ENCODE measurements around the gene ODC1.

Gene ODC1

GRCh38 chr2:10400568-10400977 lies 47.6 kb downstream of the ODC1 start:
- DNase-seq (ENCODE audit: low read depth in 3 of 3), result peak in 1 of 3 experiments; percentile 71

DNA sequence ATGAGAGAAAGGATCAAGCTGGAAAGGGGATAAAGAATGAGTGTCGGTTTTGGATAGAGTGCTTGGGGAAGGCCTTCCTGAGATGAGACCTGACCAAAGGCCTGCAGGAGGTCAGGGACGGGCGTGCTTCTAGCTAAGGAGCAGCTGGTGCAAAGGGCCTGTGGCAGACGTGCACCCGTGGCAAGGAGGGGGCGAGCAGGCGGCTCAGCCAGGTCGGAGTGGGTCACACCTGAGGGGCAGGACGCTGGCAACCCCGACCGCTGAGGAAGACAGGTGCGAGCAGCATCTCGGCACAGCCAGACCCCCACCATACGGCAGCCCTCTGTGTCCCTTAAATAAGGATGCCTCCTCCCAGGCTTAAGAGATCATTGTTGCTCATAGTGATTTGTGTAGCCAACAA lies 48.1 kb downstream of the ODC1 start:
- DNase-seq (ENCODE audit: low read depth in 3 of 3), result no peak

- no peak for DNase-seq (ENCODE audit: low read depth in 3 of 3)
Observed at GRCh38 chr2:10399358-10399757, 48.8 kb downstream of the ODC1 start.

DNA sequence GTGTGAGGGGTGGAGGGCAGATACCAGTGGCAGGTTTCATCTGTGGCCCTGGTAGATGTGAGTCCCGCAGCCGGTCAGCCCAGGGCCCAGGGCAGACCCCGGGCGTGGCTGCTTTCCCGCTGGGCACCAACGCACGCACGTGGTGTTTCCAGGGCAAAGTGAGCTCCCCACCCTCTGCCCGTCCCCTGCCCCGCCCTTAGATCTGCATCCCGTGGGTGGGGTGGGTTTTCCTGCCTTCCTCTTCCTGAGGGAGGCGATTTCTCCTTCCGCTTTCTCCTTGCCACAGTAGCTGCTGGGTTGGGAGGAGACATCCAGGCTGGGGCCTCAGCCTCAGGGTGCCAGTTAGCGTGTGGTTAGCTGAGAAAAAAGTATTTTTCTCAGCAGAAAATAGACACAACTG lies 49.6 kb downstream of the ODC1 start:
- DNase-seq (ENCODE audit: low read depth in 3 of 3), result no peak

- no peak for DNase-seq (ENCODE audit: low read depth in 3 of 3)
Observed at GRCh38 chr2:10397878-10398277, 50.2 kb downstream of the ODC1 start.

- no peak for DNase-seq (ENCODE audit: low read depth in 3 of 3)
Observed at GRCh38 chr2:10397297-10397875, 50.7 kb downstream of the ODC1 start.

DNA sequence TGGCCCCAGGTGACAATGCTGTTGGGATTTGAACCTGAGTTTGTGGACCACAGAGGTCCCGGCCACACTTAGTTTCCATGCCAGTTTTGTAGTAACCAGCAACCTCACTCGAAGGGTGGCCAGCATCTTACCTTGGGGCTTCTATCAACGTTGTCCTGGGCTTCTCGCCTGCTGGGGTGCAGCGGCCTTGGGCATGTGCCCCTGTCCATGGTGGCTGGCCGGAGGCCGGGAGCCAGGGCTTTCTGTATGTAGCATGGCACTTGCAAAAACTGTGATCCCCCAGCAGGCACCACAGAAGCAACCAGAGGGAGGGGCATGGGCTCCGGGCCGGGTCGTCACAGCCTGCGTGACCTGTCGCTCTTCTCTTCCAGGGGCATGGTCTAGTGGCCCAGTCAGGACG lies 51.7 kb downstream of the ODC1 start:
- DNase-seq (ENCODE audit: low read depth in 3 of 3), result no peak

GRCh38 chr2:10395893-10396292 lies 52.2 kb downstream of the ODC1 start:
- no peak for DNase-seq (ENCODE audit: low read depth in 3 of 3)

- DNase-seq (ENCODE audit: low read depth in 3 of 3), result no peak
Observed at GRCh38 chr2:10393640-10393982, 54.5 kb downstream of the ODC1 start.

GRCh38 chr2:10392951-10393639 lies 55.0 kb downstream of the ODC1 start:
- DNase-seq (ENCODE audit: low read depth in 3 of 3), result no peak

GRCh38 chr2:10392548-10392947 lies 55.6 kb downstream of the ODC1 start:
- DNase-seq (ENCODE audit: low read depth in 3 of 3), result no peak

GRCh38 chr2:10392100-10392499 lies 56.0 kb downstream of the ODC1 start:
- DNase-seq (ENCODE audit: low read depth in 3 of 3), result no peak

DNA sequence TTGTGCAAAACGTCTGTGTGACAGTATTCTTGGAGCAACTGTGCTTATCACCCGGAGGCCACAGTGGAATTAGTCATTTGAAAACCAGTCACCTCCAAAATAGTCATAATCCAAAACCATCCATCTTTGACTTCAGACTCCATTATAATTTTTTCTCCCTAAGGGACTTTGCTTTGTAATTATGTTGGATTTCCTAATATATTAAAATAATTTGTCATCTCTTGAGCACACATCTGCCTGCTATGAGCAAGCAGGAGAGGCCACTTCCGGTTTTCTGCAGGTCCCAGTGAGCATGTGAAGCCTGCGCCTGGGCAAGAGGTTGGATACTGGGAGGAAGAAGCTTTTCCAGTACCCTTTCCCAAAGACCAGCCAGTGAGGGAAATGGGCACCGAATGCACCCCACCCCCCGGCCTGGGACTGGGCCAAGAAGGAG lies 57.7 kb downstream of the ODC1 start:
- DNase-seq (ENCODE audit: low read depth in 3 of 3), result no peak
